ENCODE measurements around the gene TMEM248.
"Not testable (repeated sequence)": the region's sequence is repeated elsewhere in the genome, so short reads cannot be mapped to it uniquely, and the experiment has no call there.

Gene TMEM248, protein sequence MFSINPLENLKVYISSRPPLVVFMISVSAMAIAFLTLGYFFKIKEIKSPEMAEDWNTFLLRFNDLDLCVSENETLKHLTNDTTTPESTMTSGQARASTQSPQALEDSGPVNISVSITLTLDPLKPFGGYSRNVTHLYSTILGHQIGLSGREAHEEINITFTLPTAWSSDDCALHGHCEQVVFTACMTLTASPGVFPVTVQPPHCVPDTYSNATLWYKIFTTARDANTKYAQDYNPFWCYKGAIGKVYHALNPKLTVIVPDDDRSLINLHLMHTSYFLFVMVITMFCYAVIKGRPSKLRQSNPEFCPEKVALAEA

DNA sequence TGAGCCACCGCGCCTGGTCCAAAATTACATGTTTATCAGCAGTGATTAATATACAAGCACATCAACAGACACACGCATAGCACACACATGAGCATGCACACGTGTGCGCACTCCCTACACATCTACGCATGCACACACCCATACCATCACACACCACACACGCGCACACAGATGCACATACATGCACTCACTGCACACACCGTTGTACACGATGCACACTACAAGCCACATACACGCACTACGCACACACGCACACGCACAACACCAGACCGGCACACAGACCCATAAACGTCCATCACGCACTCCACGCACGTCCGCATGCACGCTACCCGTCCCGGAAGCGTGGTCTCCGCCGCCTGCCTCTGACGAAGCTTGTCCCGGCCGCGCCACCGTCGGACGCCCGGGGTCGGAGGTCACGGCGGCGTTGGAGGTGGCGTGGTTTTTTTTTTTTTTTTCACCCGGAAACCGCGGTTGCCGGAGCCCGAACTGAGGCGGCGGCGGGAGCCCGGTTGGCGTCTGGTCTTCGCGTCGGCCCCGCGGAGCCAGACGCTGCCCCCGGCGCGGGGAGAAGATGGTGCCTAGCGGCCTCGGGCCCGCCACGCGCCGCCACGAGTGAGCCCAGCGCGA, at the start of gene TMEM248:
Gene TMEM248 (plus strand): TSS at position 457 of the 627 bp plus-strand sequence. CDS start 20,641 bp downstream, outside the sequence.
- DNase-seq (ENCODE audit: low spot score) = peak; percentile 94

DNA sequence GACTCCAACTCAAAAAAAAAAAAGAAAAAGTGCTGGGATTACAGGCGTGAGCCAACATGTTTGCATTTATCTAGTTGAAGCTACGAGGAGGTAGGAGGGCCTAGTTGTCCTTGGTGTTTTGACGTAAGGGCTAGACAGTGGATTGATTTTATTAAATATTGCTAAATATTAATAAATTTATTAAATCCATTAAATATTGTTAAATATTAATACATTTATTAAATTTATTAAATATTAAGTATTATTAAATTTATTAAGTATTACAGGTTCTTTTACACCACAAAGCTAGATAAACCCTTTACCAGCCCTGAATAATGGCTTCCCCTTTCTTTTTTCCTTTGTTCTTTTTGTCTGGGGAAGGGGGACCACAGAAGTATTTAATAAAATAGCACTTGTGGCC, 47.5 kb upstream of the TMEM248 start:
- DNase-seq (ENCODE audit: low spot score) = no peak

DNA sequence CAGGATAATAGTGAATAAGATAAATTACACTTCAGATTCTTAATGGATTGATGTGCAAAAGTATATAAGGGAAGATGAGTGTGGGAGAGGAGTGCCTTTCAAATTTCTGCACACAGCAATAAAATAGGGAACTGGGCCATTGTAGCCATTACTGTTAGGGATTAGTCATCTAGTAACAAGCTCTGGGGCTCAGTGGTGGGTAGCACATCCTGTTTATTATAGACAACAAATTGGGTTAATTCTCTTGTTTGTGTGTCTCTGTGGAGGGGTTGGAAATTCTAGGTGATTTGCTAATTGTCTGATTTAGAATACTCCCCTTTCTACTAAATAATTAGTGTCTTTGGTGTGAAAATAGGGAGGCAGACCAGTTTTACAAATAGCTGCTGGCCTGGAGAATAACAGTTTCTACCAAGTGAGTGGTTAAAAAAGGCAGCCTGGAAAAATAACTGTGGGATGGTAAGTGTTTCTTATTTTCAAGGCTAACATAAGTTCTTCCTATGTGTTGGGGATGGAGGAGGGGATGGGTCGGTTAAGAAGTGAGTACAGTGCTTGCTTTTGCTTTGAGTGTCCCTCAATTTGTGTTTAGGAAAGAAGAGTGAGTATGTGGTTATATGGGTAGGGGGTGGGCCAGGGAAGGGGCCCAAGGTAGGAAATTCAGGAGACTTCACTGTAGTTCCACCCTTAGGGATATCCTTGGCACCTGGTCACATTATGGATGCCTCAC, 43.3 kb upstream of the TMEM248 start:
- peak; percentile 24 for DNase-seq (ENCODE audit: low spot score)

DNA sequence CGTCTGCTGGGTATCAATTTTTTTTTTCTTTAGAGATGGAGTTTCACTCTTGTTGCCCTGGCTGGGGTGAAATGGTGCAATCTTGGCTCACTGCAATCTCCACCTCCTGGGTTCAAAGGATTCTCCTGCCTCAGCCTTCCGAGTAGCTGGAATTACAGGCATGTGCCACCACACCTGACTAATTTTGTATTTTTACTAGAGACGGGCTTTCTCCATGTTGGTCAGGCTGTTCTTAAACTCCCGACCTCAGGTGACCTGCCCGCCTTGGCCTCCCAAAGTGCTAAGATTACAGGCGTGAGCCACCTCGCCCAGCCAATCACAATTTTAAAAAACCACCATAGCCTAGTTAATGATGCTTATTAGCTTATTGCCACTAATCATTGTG, 42.7 kb upstream of the TMEM248 start:
- DNase-seq (ENCODE audit: low spot score) = not testable (repeated sequence)

DNA sequence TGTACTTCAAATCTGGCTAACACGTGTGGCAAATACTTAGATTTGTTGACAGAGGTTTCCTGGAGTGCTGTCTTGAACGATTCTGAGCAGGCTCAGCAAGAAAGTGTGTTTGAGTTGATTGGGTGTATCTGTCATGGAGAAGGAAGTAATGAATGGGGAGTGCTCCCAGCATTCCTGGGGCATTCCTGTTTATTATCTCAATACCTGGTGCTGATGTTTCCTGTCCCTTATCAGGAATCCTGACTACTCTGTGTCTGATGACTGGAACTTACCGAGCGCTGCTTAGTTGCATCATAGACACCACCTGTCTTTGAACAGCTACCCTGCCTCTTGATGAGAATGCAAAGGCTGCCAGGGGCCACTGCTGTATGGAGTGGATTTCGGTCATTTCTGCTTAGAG, 41.0 kb upstream of the TMEM248 start:
- no peak for DNase-seq (ENCODE audit: low spot score)

DNA sequence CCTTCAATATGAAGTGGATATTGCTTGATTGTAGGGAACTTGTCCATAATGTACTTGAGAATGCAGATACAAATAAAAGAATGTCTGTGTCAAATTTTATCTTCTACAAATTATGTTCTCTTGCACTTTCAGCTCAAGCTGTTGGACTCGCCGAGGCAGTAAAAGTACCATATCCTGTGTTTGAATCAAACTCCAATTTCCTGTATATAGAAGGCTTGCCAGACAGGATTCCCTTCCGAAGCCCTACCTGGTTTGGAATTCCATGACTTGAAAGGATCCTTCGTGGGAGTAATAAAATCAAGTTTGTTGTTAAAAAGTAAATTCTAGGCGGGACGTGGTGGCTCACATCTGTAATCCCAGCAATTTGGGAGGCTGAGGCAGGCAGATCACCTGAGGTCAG, 40.4 kb upstream of the TMEM248 start:
- DNase-seq (ENCODE audit: low spot score) = not testable (repeated sequence)

DNA sequence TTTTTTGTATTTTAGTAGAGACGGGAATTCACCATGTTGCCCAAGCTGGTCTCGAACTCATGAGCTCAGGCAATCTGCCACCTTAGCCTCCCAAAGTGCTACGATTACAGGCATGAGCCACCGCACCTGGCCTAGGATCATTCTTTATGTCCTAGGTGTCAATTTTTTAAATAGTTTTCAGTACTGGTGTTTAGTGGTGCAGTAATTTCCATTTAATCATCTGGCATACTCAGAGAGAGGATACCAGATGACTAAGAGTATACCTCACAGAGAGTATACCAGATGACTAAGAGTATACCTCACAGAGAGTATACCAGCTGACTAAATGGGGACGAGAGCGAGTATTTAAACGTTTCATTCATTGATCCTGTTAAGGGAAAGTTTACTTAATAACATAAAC, 37.3 kb upstream of the TMEM248 start:
- DNase-seq (ENCODE audit: low spot score) = no peak

DNA sequence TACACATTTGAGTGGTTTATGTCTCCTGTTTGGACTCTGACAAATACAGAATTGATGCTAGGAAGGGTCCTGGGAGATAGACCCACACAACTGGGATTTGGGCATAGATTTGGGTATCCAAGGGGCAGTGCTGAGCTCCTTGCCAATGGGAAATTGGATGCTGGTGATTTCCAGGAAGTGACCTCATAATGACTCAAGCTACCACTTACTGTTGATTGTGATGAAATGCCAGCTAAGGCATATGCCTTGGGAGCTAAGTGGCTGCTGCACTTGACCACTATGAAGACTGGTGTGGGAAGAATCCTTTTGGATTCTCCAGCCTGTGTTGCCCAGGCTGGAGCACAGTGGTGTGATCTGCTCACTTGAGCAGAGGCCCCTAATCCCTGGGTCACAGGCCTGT, 36.5 kb upstream of the TMEM248 start:
- not testable (repeated sequence) for DNase-seq (ENCODE audit: low spot score)

DNA sequence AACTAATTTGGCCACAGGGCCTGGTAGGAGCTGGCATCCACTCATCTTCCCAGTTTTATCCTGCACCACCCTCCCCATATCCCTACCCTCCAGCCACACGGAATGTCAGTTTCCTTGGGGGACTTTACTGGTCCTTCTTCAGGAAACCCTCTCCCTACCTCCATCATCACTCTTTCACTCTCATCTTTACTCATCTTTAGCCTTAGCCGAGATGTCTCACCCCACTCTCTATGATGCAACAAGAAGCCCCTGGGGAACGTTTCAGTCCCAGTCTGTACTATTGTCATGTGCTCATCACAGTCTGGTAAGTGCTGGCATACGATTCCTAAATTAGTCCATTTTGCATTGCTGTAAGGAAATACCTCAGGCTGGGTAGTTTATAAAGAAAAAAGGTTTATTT, 34.9 kb upstream of the TMEM248 start:
- DNase-seq (ENCODE audit: low spot score) = no peak

DNA sequence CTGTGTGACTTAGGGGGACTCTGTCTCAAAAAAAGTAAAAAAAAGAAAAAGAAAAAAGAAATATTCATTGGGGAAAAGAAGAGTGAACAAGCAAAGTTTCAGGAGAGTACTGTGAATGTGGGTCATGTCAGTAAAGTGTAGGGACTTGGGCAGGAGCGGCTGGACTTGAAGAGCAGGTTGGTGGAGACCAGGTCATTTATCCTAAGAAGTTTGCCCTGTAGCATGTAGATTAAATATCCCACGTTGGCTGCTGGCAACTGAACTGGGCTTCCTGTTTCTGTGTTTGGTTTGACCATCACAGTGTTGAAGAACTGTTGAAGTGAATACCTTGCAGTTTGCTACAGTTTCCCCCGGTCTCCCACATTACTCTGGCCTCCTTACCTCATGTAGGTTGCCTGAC, 32.8 kb upstream of the TMEM248 start:
- not testable (repeated sequence) for DNase-seq (ENCODE audit: low spot score)

DNA sequence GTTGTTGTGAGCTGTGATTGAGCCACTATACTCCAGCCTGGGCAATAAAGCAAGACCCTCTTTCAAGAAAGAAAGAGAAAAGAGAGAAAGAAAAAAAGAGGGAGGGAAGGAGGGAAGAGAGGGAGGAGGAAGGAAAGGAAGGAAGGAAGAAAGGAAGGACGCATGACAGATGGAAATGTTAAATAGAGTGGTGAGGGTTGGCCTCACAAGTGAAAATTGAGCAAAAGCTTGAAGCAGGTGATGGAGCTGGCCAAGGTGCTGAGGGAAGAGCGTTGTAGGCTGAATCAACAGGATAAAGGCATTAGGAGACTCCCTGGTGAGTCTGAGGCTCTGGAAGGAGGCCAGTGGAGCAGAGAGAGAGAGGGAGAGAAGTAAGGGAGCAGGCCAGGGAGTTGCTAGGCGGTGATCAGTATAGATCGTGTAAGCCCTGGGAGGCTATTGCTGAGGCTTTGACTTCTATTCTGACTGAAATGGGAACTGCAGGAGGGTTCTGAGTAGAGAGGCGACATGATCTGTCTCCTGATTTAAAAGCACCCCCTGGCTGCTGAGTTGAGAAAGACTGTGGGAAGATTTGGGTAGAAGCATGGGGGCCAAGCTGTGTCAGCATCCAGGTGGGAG, 26.5 kb upstream of the TMEM248 start:
- no peak for DNase-seq (ENCODE audit: low spot score)

DNA sequence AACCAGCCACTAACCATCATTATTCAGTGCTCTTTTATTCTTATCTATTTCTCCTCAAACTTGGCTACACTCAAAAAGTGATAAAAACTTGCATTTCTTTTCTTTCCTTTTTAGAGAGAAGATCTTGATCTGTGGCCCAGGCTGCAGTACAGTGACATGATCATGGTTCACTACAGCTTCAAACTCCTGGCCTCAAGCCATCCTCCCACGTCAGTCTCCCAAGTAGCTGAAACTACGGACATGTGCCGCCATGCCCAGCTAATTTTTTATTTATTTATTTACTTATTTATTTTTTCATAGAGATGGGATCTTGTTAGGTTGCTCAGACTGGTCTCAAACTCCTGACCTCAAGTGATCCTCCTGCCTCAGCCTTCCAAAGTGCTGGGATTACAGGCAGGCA, 24.6 kb upstream of the TMEM248 start:
- DNase-seq (ENCODE audit: low spot score) = no peak

DNA sequence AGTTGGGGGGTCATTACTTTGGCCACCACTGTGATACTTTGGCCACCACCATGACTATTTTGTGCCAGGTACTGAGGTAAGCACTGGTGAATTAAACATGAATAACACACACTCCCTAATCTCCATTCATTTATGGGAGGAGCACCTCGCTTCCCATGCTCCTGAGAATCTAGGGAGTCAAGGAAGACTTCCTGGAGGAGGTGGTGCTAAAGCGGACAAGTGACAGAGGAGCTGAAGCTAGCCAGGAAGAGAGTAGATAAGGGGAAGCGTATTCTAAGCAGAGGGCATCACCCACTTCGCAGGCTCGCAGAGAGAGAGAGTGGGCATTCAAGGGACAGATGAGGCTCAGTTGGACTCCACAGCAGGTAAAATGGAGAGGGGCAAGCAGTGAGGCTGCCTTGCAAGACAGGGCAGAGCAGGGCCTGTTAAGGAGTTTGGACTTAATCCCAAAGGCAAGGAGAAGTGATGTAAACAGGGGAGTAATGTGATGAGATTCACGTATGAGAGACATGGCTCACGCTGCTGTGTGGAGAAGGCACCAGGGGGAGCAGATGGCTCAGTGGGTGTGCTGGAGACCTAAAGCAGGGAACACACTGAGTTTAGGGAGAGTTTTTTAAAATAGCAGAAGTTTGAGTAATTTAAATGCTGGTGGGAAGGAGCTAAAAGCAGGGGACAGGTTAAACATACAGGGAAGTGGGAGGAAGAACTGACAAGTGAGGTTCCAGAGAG, 21.3 kb upstream of the TMEM248 start:
- DNase-seq (ENCODE audit: low spot score) = no peak

DNA sequence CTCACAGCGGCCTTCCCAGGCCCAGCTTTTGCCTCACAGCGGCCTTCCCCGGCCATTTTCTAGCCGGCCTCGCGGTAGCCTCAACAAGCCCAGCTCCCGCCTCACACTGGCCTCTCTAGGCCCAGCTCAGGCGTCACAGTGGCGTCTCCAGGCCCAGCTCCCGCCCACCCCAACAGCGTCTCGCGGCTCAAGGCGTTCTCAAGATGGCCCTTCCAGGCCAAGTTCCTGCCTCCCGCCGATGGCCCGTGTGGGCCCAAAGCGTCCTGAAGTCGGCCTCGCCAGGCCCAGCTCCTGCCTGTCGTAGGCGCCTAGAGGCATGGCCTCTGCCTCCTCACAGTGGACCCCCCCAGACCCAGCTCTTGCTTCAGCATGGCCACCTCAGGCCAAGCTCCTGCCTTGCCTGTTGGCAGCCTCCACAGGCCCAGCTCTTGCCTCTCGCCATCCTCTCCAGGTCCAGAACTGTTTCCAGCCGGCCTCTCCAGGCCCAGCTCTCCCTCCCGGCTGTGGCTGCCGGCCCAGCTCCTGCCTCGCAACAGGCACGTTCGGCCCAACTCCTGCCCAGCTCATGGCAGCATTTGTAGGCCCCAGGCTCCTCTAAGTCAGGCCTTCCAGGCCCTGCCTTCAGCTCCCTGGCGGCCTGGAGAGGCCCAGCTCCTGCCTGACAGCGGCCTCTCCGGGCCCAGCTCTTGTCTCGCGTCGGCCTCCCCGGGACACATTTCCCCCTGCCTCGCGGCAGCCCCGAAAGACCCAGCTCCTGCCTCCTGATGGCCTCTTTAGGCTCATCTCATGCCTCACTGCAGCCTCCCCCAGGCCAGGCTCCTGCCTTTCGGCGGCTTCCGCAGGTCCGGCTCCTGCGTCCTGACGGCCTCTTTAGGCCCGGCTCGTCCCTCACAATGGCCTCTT, 18.8 kb upstream of the TMEM248 start:
- DNase-seq (ENCODE audit: low spot score) = no peak

DNA sequence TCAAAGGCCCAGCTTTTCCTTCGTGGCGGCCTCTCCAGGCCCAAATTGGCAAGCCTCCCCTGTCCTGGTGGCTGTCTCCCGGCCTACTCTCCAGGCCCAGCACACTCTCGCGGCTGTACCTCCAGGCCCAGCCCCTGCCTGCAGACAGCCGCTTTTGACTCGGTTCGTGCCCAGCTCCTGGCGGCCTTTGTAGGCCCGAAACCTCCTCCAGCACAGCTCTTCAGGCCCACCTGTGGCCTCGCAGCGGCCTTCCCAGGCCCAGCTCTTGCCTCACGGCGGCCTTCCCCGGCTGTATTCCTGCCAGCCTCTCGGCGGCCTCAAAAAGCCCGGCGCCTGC, 18.2 kb upstream of the TMEM248 start:
- no peak for DNase-seq (ENCODE audit: low spot score)

DNA sequence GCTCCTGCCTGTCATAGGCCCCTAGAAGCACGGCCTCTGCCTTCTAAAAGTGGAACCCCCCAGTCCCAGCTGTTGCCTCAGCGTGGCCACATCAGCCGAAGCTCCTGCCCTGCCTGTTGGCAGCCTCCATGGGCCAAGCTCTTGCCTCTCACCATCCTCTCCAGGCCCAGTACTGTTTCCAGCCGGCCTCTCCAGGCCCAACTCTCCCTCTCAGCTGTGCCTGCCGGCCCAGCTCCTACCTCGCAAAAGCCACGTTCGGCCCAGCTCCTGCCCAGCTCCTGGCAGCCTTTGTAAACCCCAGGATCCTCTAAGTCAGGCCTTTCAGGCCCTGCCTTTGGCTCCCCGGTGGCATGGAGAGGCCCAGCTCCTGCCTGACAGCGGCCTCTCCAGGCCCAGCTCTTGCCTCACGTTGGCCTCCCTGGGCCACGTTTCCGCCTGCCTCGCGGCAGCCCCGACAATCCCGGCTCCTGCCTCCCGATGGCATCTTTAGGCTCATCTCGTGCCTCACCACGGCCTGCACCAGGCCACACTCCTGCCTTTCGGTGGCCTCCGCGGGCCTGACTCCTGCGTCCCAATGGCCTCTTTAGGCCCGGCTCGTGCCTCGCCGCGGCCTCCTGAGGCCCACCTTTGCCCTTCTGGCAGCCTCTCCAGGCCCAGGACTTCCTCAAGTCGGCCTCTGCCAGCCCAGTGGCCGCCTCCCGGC, 17.5 kb upstream of the TMEM248 start:
- no peak for DNase-seq (ENCODE audit: low spot score)

DNA sequence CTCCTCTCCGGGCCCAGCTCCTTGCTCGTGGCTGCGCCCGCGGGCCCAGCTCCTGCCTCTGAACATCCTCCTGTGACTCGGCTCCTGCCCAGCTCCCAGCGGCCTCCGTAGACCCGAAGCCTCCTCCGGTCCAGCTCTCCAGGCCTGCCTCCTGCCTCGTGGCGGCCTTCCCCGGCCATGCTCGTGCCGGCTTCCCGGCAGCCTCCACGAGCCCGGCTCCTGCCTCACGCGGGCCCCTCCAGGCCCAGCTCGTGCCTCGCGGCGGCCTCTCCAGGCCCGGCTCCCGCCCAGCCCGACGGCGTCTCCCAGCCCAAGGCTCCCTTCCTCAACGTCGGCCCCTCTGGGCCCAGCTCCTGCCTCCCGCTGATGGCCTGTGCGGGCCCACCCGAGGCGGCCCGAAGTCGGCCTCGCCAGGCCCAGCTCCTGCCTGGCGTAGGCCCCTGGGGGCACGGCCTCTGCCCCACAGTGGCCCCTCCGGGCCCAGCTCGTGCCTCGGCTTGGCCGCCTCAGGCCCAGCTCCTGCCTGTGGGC, 16.9 kb upstream of the TMEM248 start:
- no peak for DNase-seq (ENCODE audit: low spot score)

DNA sequence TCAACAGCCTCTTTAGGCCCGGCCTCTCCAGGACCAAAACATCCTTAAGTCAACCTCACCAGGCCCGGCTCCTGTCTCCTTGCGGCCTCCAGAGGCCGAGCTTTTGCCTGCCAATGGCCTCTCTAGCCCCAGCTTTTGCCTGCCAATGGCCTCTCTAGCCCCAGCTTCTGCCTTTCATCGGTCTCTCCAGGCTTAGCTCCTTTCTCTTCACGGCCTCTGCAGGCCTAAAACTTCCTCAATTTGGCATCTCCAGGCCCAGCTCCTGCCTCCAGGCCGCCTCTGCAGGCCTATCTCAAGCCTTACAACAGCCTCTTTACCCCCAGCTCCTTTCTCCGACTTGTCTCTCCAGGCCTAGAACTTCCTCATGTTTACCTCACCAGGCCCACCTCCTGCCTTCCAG, 15.7 kb upstream of the TMEM248 start:
- no peak for DNase-seq (ENCODE audit: low spot score)

DNA sequence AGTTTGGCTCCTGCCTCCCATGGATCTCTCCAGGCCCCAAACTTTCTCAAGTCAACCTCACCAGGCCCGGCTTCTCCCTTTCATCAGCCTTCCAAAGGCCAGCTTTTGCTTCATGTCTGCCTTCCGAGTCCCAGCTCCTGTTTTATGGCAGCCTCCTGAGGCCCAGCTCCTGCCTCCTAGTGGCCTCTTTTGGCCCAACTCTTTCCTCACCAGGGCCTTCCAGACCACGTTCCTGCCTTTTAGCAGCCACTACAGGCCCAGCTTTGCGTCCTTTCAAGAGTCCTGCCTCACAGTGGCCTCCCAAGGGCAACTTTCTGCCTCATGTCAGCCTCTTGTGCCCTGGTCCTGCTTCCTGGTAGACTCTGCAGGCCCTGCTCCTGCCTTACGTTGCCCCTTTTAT, 15.3 kb upstream of the TMEM248 start:
- DNase-seq (ENCODE audit: low spot score) = no peak

DNA sequence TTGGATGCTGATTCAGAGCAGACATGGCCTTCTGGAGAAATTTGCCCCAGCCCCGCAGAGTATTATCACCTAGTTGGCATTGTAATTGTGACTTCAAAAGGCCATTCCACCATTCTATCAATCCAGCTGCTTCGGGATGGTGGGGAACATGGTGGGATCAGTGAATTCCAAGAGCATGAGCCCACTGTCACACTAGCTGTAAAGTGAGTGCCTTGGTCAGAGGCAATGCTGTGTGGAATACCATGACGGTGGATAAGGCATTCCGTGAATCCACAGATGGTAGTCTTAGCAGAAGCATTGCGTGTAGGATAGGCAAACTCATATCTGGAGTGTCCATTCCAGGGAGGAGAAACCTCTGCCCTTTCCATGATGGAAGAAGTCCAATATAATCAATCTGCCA, 13.3 kb upstream of the TMEM248 start:
- no peak for DNase-seq (ENCODE audit: low spot score)
